Activated T-cell treated with anti-CD3 and anti-CD28 coated beads for 24 hours (primary cell): ENCODE measurements around the gene RNF19B.
A peak's percentile ranks its signal among the peaks of the same experiment; 100 is the strongest.
"Not testable (repeated sequence)": the region's sequence is repeated elsewhere in the genome, so short reads cannot be mapped to it uniquely, and the experiment has no call there.

Experiments
- DNase-seq: peaks from one replicate; pipeline ENCODE4 v3.0.0-alpha.2; 2020; ENCODE audit warnings: low read depth

RNF19B gene

GRCh38 chr1:32964461-32965250 is at the start of gene RNF19B:
Gene RNF19B, minus strand, starts transcription at chr1:32964809. Its CDS starts 124 bp downstream, at chr1:32964685.
- DNase-seq: peak; percentile 95

- DNase-seq: no peak
Measured at GRCh38 chr1:33013791-33014190, 49.2 kb upstream of the RNF19B start.

- DNase-seq: no peak
Measured at GRCh38 chr1:33012165-33012564, 47.6 kb upstream of the RNF19B start.

- no peak for DNase-seq
Measured at GRCh38 chr1:33010932-33011731, 46.5 kb upstream of the RNF19B start.

GRCh38 chr1:33009561-33009960 is 45.0 kb upstream of the RNF19B start:
- no peak for DNase-seq

- DNase-seq: no peak
Measured at GRCh38 chr1:33008051-33008914, 43.7 kb upstream of the RNF19B start.

GRCh38 chr1:33007190-33008050 is 42.8 kb upstream of the RNF19B start:
- DNase-seq: no peak

- no peak for DNase-seq
Measured at GRCh38 chr1:33005838-33006421, 41.3 kb upstream of the RNF19B start.

- no peak for DNase-seq
Measured at GRCh38 chr1:33005117-33005837, 40.7 kb upstream of the RNF19B start.

GRCh38 chr1:33004613-33005012 is 40.0 kb upstream of the RNF19B start:
- no peak for DNase-seq

GRCh38 chr1:33003657-33004056 is 39.0 kb upstream of the RNF19B start:
- no peak for DNase-seq

- no peak for DNase-seq
Measured at GRCh38 chr1:33002006-33002405, 37.4 kb upstream of the RNF19B start.

GRCh38 chr1:33001282-33001681 is 36.7 kb upstream of the RNF19B start:
- no peak for DNase-seq

GRCh38 chr1:33000427-33001026 is 35.9 kb upstream of the RNF19B start:
- no peak for DNase-seq

GRCh38 chr1:32998997-32999396 is 34.4 kb upstream of the RNF19B start:
- DNase-seq: no peak

- no peak for DNase-seq
Measured at GRCh38 chr1:32998064-32998463, 33.5 kb upstream of the RNF19B start.

GRCh38 chr1:32997381-32997891 is 32.8 kb upstream of the RNF19B start:
- DNase-seq: no peak

- not testable (repeated sequence) for DNase-seq
Measured at GRCh38 chr1:32993324-32993636, 28.7 kb upstream of the RNF19B start.

GRCh38 chr1:32992489-32993323 is 28.1 kb upstream of the RNF19B start:
- peak; percentile 46 for DNase-seq
